Keratinocyte (primary cell): ENCODE results near the gene CFAP77. TPM values are rescaled to one million over a fixed set of nuclear protein-coding genes. Genes with fewer than 3 reads are reported as not detected.

Experiments used
- DNase-seq: peaks from one replicate; pipeline ENCODE4 v3.0.0-alpha.2; 2011; ENCODE audit warnings: low read depth, missing footprints, low spot score
- FAIRE-seq: peaks from 2 replicates; lab custom pipeline; 2011; peaks lifted over from hg19 to GRCh38; lab: Jason Lieb, UNC
- H2AFZ ChIP-seq: 2 replicates; pipeline ENCODE4 v1.6.0; 2012; ENCODE audit warnings: low read length, control low read depth, inconsistent platforms; ENCODE audit not compliant: control insufficient read depth
- H3K27ac ChIP-seq: 2 replicates; pipeline ENCODE4 v1.5.1; 2011; ENCODE audit warnings: low read length; ENCODE audit not compliant: control insufficient read depth, insufficient read depth
- H3K27me3 ChIP-seq: 3 replicates; pipeline ENCODE4 v1.6.0; 2011; ENCODE audit warnings: low read length; ENCODE audit not compliant: control insufficient read depth, insufficient read depth; ENCODE audit errors: extremely low read depth
- H3K36me3 ChIP-seq, 2 experiments: 2 replicates in 1 of 2; 3 replicates in 1 of 2; pipeline ENCODE4 v1.5.1; 2011; ENCODE audit warnings: low read length in 2 of 2, mild to moderate bottlenecking in 1 of 2; ENCODE audit not compliant: control insufficient read depth in 2 of 2, insufficient read depth in 2 of 2; ENCODE audit errors: extremely low read depth in 1 of 2
- H3K4me1 ChIP-seq: 3 replicates; pipeline ENCODE4 v1.5.1; 2011; ENCODE audit warnings: low read length; ENCODE audit not compliant: control insufficient read depth, insufficient read depth; ENCODE audit errors: extremely low read depth
- H3K4me2 ChIP-seq: 3 replicates; pipeline ENCODE4 v1.6.0; 2011; ENCODE audit warnings: low read depth, low read length; ENCODE audit not compliant: control insufficient read depth, insufficient read depth; ENCODE audit errors: extremely low read depth
- H3K4me3 ChIP-seq, 3 experiments: fragments of 200-600 bp in 1 of 3; sonication (generic) in 1 of 3; 2 replicates in 2 of 3; 3 replicates in 1 of 3; pipeline ENCODE4 v1.5.1; 2011 to 2016; ENCODE audit warnings: low read length in 3 of 3, mild to moderate bottlenecking in 3 of 3, control low read depth in 2 of 3, inconsistent platforms in 1 of 3, low read depth in 1 of 3, mixed read lengths in 1 of 3, mixed run types in 1 of 3, moderate library complexity in 1 of 3; ENCODE audit not compliant: control insufficient read depth in 2 of 3, insufficient read depth in 2 of 3; ENCODE audit errors: extremely low read depth in 1 of 3
- H3K79me2 ChIP-seq: 2 replicates; pipeline ENCODE4 v1.6.0; 2012; ENCODE audit warnings: low read length; ENCODE audit not compliant: control insufficient read depth, insufficient read depth
- H3K9ac ChIP-seq: 3 replicates; pipeline ENCODE4 v1.6.0; 2011; ENCODE audit warnings: low read length; ENCODE audit not compliant: control insufficient read depth, insufficient read depth; ENCODE audit errors: extremely low read depth
- H3K9me1 ChIP-seq: 3 replicates; pipeline ENCODE4 v1.6.0; 2011; ENCODE audit warnings: low read length; ENCODE audit not compliant: control insufficient read depth, insufficient read depth; ENCODE audit errors: extremely low read depth
- H3K9me3 ChIP-seq: 2 replicates; pipeline ENCODE4 v1.5.1; 2012; ENCODE audit warnings: low read depth, low read length; ENCODE audit not compliant: control insufficient read depth
- H4K20me1 ChIP-seq: 3 replicates; pipeline ENCODE4 v1.6.0; 2011; ENCODE audit warnings: low read length; ENCODE audit not compliant: control insufficient read depth, insufficient read depth; ENCODE audit errors: extremely low read depth
- EZH2 ChIP-seq: IDR thresholded peaks from one replicate; pipeline ENCODE4 v1.6.1; 2012; ENCODE audit warnings: inconsistent platforms, mild to moderate bottlenecking, low read length, moderate library complexity
- dilution Hi-C: fragments of 300-500 bp; cut with MboI; formaldehyde crosslinking; loops from one replicate; pipeline ENCODE4 v1.7.0; 2020; ENCODE audit warnings: low sequenced_read_pairs; ENCODE audit not compliant: extremely low pct_ligation_motif_present
- polyA plus RNA-seq, 5 experiments: library from polyadenylated mRNA; depleted of rRNA in 3 of 5; stranded (reverse) in 3 of 5; stranded (forward) in 1 of 5; unstranded in 1 of 5; fragments of >200 nt; gene quantifications; 1 replicate in 1 of 5; 2 replicates in 3 of 5; 3 replicates in 1 of 5; pipeline versions ENCODE4 v1.2.1 to v1.2.3, GENCODE V29; 2011 to 2012; ENCODE audit warnings: missing spikeins in 2 of 5, low read depth in 1 of 5, low replicate concordance in 1 of 5
- TF ChIP-seq, protein P1 (sequence below), 3 experiments: IDR thresholded peaks in 1 of 3; conservative IDR thresholded peaks in 1 of 3; optimal IDR thresholded peaks in 1 of 3; 2 replicates in 2 of 3; 3 replicates in 1 of 3; pipeline versions ENCODE3 to v1.5.1; 2011; ENCODE audit warnings: low read length in 3 of 3, mild to moderate bottlenecking in 3 of 3, moderate library complexity in 2 of 3, control low read depth in 1 of 3, inconsistent platforms in 1 of 3; ENCODE audit not compliant: insufficient read depth in 2 of 3; ENCODE audit errors: extremely low read depth in 1 of 3

Gene CFAP77
- polyA plus RNA-seq, 1 donor (not counting 4 experiments of a cell fraction or from before 2014, with no cell fraction given), result not detected

DNA sequence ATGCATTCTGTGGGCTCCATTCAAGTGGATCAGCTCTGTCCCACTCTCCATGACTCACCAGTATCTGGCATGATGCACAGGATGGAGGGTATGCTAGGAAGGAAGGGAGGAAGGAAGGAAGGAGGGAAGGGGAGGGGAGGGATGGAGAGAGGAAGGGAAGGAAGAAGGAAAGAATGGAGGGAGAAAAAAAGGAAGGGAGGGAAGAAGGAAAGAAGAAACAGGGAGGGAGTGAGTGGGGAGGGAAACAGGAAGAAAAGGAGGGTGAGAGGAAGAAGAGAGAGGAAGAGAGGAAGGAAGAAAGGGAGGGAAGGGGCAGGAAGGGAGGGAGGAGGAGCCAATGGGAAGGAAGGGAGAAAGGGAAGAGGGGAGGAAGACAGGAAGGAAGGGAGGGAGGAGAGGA lies 167.1 kb downstream of the CFAP77 start:
- Histone ChIP-seq H3K9me3 (no peaks in the 10 kb centered on the region), H4K20me1 (peaks cover 14% of the 10 kb centered on the region), H3K36me3 (no peaks in the 10 kb centered on the region), H3K9me1 (peaks cover 2% of the 10 kb centered on the region), H3K27ac (no peak overlapping the region), H3K27me3 (peaks cover 67% of the 10 kb centered on the region), H3K4me3 (no peak overlapping the region), H2AFZ (no peak overlapping the region), H3K79me2 (no peaks in the 10 kb centered on the region), H3K9ac (no peak overlapping the region), H3K4me1 (peaks cover 4% of the 10 kb centered on the region), H3K4me2 (no peak overlapping the region)
- no peak for TF ChIP-seq EZH2
- TF ChIP-seq, protein P1, sequence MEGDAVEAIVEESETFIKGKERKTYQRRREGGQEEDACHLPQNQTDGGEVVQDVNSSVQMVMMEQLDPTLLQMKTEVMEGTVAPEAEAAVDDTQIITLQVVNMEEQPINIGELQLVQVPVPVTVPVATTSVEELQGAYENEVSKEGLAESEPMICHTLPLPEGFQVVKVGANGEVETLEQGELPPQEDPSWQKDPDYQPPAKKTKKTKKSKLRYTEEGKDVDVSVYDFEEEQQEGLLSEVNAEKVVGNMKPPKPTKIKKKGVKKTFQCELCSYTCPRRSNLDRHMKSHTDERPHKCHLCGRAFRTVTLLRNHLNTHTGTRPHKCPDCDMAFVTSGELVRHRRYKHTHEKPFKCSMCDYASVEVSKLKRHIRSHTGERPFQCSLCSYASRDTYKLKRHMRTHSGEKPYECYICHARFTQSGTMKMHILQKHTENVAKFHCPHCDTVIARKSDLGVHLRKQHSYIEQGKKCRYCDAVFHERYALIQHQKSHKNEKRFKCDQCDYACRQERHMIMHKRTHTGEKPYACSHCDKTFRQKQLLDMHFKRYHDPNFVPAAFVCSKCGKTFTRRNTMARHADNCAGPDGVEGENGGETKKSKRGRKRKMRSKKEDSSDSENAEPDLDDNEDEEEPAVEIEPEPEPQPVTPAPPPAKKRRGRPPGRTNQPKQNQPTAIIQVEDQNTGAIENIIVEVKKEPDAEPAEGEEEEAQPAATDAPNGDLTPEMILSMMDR (optimal IDR thresholded peaks at IDR 0.05 in 1 of 3, IDR thresholded peaks at IDR 0.05 in 1 of 3, conservative IDR thresholded peaks at IDR 0.05 in 1 of 3; ENCODE audit: extremely low read depth in 1 of 3, insufficient read depth in 2 of 3, low read length in 3 of 3), result no peak
- dilution Hi-C loops, result no loop called here
- no peak for FAIRE-seq
- DNase-seq, result no peak

DNA sequence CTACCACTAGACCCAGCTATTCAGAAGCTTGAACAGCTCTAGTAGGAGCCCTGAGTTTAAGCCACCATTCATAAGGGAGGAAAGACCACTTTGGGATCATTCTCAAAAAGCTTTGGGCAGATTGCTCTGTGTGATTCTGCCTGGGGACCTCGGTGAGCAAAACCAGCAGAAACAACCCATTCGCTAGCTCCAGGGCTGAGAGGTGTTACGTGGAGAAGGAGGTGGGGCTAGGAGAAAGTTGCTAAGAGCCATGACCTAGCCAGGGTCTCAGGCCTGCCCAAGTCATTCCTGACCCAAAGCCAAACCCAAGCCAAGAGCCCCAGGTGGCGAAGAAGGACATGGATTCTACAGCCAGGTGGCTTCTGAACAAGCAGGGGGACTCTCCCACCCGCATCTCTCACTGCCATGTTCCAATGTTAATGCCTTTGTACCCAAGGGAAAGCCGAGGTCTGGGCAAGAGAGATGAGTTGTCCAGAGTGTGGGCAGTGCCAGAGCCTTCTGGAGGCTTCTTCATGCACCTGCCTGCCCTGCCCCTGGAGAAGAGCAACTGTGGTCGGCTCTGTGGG lies 168.4 kb downstream of the CFAP77 start:
- dilution Hi-C loops, result no loop called here
- FAIRE-seq (no peak), DNase-seq (no peak)
- Histone ChIP-seq H3K9me3 (no peaks in the 10 kb centered on the region), H3K4me2 (no peak overlapping the region), H2AFZ (no peak overlapping the region), H3K27me3 (peaks cover 78% of the 10 kb centered on the region), H3K4me3 (no peak overlapping the region), H3K4me1 (peaks cover 4% of the 10 kb centered on the region), H3K27ac (no peak overlapping the region), H3K36me3 (no peaks in the 10 kb centered on the region), H3K79me2 (no peaks in the 10 kb centered on the region), H3K9me1 (peaks cover 2% of the 10 kb centered on the region), H4K20me1 (peaks cover 19% of the 10 kb centered on the region), H3K9ac (no peak overlapping the region)
- peak; percentile 78 for TF ChIP-seq EZH2
- TF ChIP-seq, protein P1 (optimal IDR thresholded peaks at IDR 0.05 in 1 of 3, IDR thresholded peaks at IDR 0.05 in 1 of 3, conservative IDR thresholded peaks at IDR 0.05 in 1 of 3; ENCODE audit: extremely low read depth in 1 of 3, insufficient read depth in 2 of 3, low read length in 3 of 3), result no peak
